ENCODE data around the gene MIAT. TPM values are rescaled to one million over a fixed set of nuclear protein-coding genes. Genes with fewer than 3 reads are reported as not detected.
"Not testable (repeated sequence)": the region's sequence is repeated elsewhere in the genome, so short reads cannot be mapped to it uniquely, and the experiment has no call there.

MIAT gene
- total and polyA plus RNA-seq, 3 experiments from 2014 or later: 3.9 to 57.5 (median 52.2) TPM

DNA sequence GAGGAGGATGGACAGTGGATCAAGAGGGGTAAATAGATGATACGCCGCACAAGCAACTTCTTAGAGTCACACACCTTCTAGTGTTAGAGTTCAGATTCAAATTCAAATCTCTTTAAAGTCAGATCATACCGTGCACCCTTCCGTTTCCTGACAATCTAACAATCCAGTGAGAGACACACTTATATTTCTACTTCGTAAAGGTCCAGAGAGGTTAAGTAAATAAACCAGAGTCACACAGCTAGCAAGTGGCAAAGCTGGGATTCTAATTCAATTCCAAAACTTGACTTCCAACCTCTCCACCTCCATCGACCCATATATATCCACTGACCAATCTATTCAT is 34.0 kb downstream of the MIAT start:
- Mint-ChIP-seq H3K27me3 (no peaks in the 10 kb centered on the region), H3K4me3 (peak overlapping the region; percentile 31 to 72 (median 69)), H3K27ac (peak overlapping the region in 7 of 8 donors; percentile 25 to 91 (median 74)), H3K36me3 (peaks cover 17 to 74% (median 17%) of the 10 kb centered on the region in 3 donors), H3K9me3 (peaks cover 0 to 6% (median 0%) of the 10 kb centered on the region in 5 donors), H3K4me1 (peaks cover 60 to 90% (median 84%) of the 10 kb centered on the region in 3 donors)
- H3K4me1 ChIP-seq (ENCODE audit: insufficient read depth, low read length): peaks cover 28% of the 10 kb centered on the region
- H3K27ac ChIP-seq (ENCODE audit: low read depth, low read length): no peak overlapping the region
- DNase-seq: no peak
- H3K27me3 ChIP-seq (ENCODE audit: insufficient read depth, low read length, poor library complexity, severe bottlenecking): no peaks in the 10 kb centered on the region
- CTCF ChIA-PET: interaction anchor here (1.4 kb wide), 1 partner anchor 13 kb away, joined by 3 read pairs; no protein-coding TSS in a partner anchor
- no peaks in the 10 kb centered on the region for H3K36me3 ChIP-seq (ENCODE audit: insufficient read depth, low read length)
- H3K9me3 ChIP-seq (ENCODE audit: low read length): no peaks in the 10 kb centered on the region
- POLR2A ChIA-PET: no interaction called here
- H3K4me3 ChIP-seq (ENCODE audit: low read length): no peak overlapping the region

GRCh38 chr22:26692215-26692614 is 34.8 kb downstream of the MIAT start:
- ChIA-PET CTCF (interaction anchor here (1.4 kb wide), 1 partner anchor 13 kb away, joined by 3 read pairs; no protein-coding TSS in a partner anchor), POLR2A (interaction anchor here (1.0 kb wide), 1 partner anchor 18 kb away, joined by 3 read pairs; no protein-coding TSS in a partner anchor)
- Histone ChIP-seq H3K27me3 (ENCODE audit: insufficient read depth, low read length, poor library complexity, severe bottlenecking) (no peaks in the 10 kb centered on the region), H3K36me3 (ENCODE audit: insufficient read depth, low read length) (no peaks in the 10 kb centered on the region), H3K27ac (ENCODE audit: low read depth, low read length) (no peak overlapping the region), H3K9me3 (ENCODE audit: low read length) (no peaks in the 10 kb centered on the region), H3K4me1 (ENCODE audit: insufficient read depth, low read length) (peaks cover 24% of the 10 kb centered on the region), H3K4me3 (ENCODE audit: low read length) (no peak overlapping the region)
- H3K27me3 Mint-ChIP-seq: no peaks in the 10 kb centered on the region
- peaks cover 0 to 6% (median 0%) of the 10 kb centered on the region in 5 donors for H3K9me3 Mint-ChIP-seq
- H3K36me3 Mint-ChIP-seq: peaks cover 17 to 76% (median 22%) of the 10 kb centered on the region in 3 donors
- H3K27ac Mint-ChIP-seq: peak overlapping the region in 6 of 8 donors; percentile 13 to 82 (median 50)
- peaks cover 64 to 86% (median 78%) of the 10 kb centered on the region in 3 donors for H3K4me1 Mint-ChIP-seq
- DNase-seq: no peak
- H3K4me3 Mint-ChIP-seq: peak overlapping the region in 1 of 7 donors; percentile 9

- ChIA-PET POLR2A (no interaction called here), CTCF (no interaction called here)
- Mint-ChIP-seq H3K4me3 (no peak overlapping the region), H3K4me1 (peaks cover 45 to 67% (median 64%) of the 10 kb centered on the region in 3 donors), H3K36me3 (peaks cover 38 to 77% (median 52%) of the 10 kb centered on the region in 3 donors), H3K27me3 (no peaks in the 10 kb centered on the region), H3K27ac (no peak overlapping the region), H3K9me3 (peaks cover 0 to 6% (median 0%) of the 10 kb centered on the region in 5 donors)
- Histone ChIP-seq H3K36me3 (ENCODE audit: insufficient read depth, low read length) (peaks cover 13% of the 10 kb centered on the region), H3K4me3 (ENCODE audit: low read length) (no peak overlapping the region), H3K4me1 (ENCODE audit: insufficient read depth, low read length) (no peaks in the 10 kb centered on the region), H3K27ac (ENCODE audit: low read depth, low read length) (no peak overlapping the region), H3K9me3 (ENCODE audit: low read length) (no peaks in the 10 kb centered on the region), H3K27me3 (ENCODE audit: insufficient read depth, low read length, poor library complexity, severe bottlenecking) (no peaks in the 10 kb centered on the region)
- no peak for DNase-seq
These were observed 39.8 kb downstream of the MIAT start for GRCh38 chr22:26697151-26697550.

- H3K4me1 ChIP-seq (ENCODE audit: insufficient read depth, low read length): no peaks in the 10 kb centered on the region
- POLR2A ChIA-PET: no interaction called here
- H3K36me3 Mint-ChIP-seq: peaks cover 35 to 67% (median 42%) of the 10 kb centered on the region in 3 donors
- H3K9me3 Mint-ChIP-seq: no peaks in the 10 kb centered on the region
- no peaks in the 10 kb centered on the region for H3K27me3 ChIP-seq (ENCODE audit: insufficient read depth, low read length, poor library complexity, severe bottlenecking)
- H3K4me3 ChIP-seq (ENCODE audit: low read length): no peak overlapping the region
- H3K9me3 ChIP-seq (ENCODE audit: low read length): no peaks in the 10 kb centered on the region
- no peak overlapping the region for H3K4me3 Mint-ChIP-seq
- no peak overlapping the region for H3K27ac Mint-ChIP-seq
- H3K27ac ChIP-seq (ENCODE audit: low read depth, low read length): no peak overlapping the region
- no peak for DNase-seq
- peaks cover 13% of the 10 kb centered on the region for H3K36me3 ChIP-seq (ENCODE audit: insufficient read depth, low read length)
- H3K4me1 Mint-ChIP-seq: peaks cover 40 to 64% (median 60%) of the 10 kb centered on the region in 3 donors
- H3K27me3 Mint-ChIP-seq: no peaks in the 10 kb centered on the region
- CTCF ChIA-PET: no interaction called here
These were observed 43.1 kb downstream of the MIAT start for GRCh38 chr22:26700462-26700861.

DNA sequence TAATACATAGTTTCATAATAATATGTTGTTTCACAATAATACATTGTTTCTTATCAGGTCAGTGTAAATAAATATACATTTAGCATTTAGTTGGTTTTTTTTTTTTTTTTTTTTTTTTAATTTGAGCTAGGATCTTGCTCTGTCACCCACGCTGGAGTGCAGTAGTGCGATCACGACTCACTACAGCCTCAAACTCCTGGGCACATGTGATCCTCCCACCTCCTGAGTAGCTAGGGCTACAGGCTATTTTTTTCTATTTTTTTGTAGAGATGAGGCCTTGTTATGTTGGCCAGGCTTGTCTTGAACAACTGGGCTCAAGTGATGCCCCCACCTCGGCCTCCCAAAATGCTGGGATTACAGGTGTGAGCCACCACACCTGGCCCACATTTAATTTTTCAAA is 43.5 kb downstream of the MIAT start:
- Mint-ChIP-seq H3K4me1 (peaks cover 40 to 64% (median 60%) of the 10 kb centered on the region in 3 donors), H3K27me3 (no peaks in the 10 kb centered on the region), H3K9me3 (no peaks in the 10 kb centered on the region), H3K4me3 (no peak overlapping the region), H3K36me3 (peaks cover 31 to 64% (median 39%) of the 10 kb centered on the region in 3 donors), H3K27ac (no peak overlapping the region)
- ChIA-PET CTCF (no interaction called here), POLR2A (no interaction called here)
- no peaks in the 10 kb centered on the region for H3K4me1 ChIP-seq (ENCODE audit: insufficient read depth, low read length)
- DNase-seq: no peak
- H3K4me3 ChIP-seq (ENCODE audit: low read length): no peak overlapping the region
- peaks cover 13% of the 10 kb centered on the region for H3K36me3 ChIP-seq (ENCODE audit: insufficient read depth, low read length)
- no peaks in the 10 kb centered on the region for H3K27me3 ChIP-seq (ENCODE audit: insufficient read depth, low read length, poor library complexity, severe bottlenecking)
- H3K27ac ChIP-seq (ENCODE audit: low read depth, low read length): no peak overlapping the region
- H3K9me3 ChIP-seq (ENCODE audit: low read length): no peaks in the 10 kb centered on the region

DNA sequence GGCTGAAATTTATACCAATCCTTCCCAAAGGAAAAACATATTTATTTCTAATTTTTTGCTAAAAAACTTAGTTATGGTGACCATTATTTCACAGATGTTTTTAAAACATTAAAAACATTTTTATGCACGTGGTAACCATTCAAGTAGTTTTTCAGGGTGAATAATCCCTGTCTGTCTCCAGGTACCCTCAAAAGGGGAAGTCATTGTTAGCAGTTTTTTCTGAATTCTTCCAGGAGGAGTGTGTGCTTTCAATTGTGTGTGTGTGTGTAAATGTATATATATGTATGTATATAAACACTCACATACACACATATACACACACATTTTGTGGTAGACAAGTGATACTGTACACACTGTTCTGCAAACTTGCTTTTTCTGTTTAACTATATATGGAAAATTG is 43.9 kb downstream of the MIAT start:
- Histone ChIP-seq H3K27ac (ENCODE audit: low read depth, low read length) (no peak overlapping the region), H3K4me3 (ENCODE audit: low read length) (no peak overlapping the region), H3K27me3 (ENCODE audit: insufficient read depth, low read length, poor library complexity, severe bottlenecking) (no peaks in the 10 kb centered on the region), H3K9me3 (ENCODE audit: low read length) (no peaks in the 10 kb centered on the region), H3K4me1 (ENCODE audit: insufficient read depth, low read length) (no peaks in the 10 kb centered on the region), H3K36me3 (ENCODE audit: insufficient read depth, low read length) (peaks cover 13% of the 10 kb centered on the region)
- Mint-ChIP-seq H3K27ac (no peak overlapping the region), H3K4me1 (peaks cover 42 to 65% (median 63%) of the 10 kb centered on the region in 3 donors), H3K4me3 (no peak overlapping the region), H3K36me3 (peaks cover 32 to 62% (median 42%) of the 10 kb centered on the region in 3 donors), H3K27me3 (no peaks in the 10 kb centered on the region), H3K9me3 (no peaks in the 10 kb centered on the region)
- ChIA-PET POLR2A (no interaction called here), CTCF (no interaction called here)
- DNase-seq: no peak

- Mint-ChIP-seq H3K9me3 (peaks cover 2 to 8% (median 4%) of the 10 kb centered on the region in 5 donors), H3K27ac (no peak overlapping the region), H3K4me3 (no peak overlapping the region), H3K4me1 (peaks cover 37 to 67% (median 65%) of the 10 kb centered on the region in 3 donors), H3K27me3 (no peaks in the 10 kb centered on the region), H3K36me3 (peaks cover 43 to 59% (median 43%) of the 10 kb centered on the region in 3 donors)
- no peak for DNase-seq
- ChIA-PET POLR2A (no interaction called here), CTCF (no interaction called here)
- Histone ChIP-seq H3K27me3 (ENCODE audit: insufficient read depth, low read length, poor library complexity, severe bottlenecking) (no peaks in the 10 kb centered on the region), H3K4me1 (ENCODE audit: insufficient read depth, low read length) (no peaks in the 10 kb centered on the region), H3K4me3 (ENCODE audit: low read length) (no peak overlapping the region), H3K27ac (ENCODE audit: low read depth, low read length) (no peak overlapping the region), H3K36me3 (ENCODE audit: insufficient read depth, low read length) (peaks cover 12% of the 10 kb centered on the region), H3K9me3 (ENCODE audit: low read length) (no peaks in the 10 kb centered on the region)
These were observed 45.8 kb downstream of the MIAT start for GRCh38 chr22:26702906-26703830.

DNA sequence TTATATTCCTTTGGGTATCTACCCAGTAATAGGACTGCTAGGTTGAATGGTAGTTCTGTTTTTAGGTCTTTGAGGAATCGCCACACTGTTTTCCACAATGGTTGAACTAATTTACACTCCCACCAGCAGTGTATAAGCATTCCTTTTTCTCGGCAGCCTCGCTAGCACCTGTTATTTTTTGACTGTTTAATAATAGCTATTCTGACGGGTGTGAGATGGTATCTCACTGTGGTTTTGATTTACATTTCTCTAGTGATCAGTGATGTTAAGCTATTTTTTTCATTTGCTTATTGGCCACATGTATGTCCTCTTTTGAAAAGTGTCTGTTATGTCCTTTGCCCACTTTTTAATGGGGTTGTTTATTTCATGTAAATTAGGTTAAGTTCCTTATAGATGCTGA is 48.0 kb downstream of the MIAT start:
- Mint-ChIP-seq H3K4me1 (peaks cover 28 to 65% (median 54%) of the 10 kb centered on the region in 3 donors), H3K27ac (peak overlapping the region in 5 of 8 donors; percentile 7 to 75 (median 46))
- not testable (repeated sequence) for H3K27ac ChIP-seq (ENCODE audit: low read depth, low read length)

More for the DNA sequence above, 48.0 kb downstream of the MIAT start:
- DNase-seq; POLR2A ChIA-PET; H3K27me3 Mint-ChIP-seq; H3K27me3 ChIP-seq (ENCODE audit: insufficient read depth, low read length, poor library complexity, severe bottlenecking); H3K4me1 ChIP-seq (ENCODE audit: insufficient read depth, low read length); H3K36me3 ChIP-seq (ENCODE audit: insufficient read depth, low read length); H3K4me3 ChIP-seq (ENCODE audit: low read length); H3K9me3 ChIP-seq (ENCODE audit: low read length); H3K9me3 Mint-ChIP-seq: not testable (repeated sequence)
- CTCF ChIA-PET: interaction anchor here (1.5 kb wide), 1 partner anchor 27 kb away, joined by 3 read pairs; no protein-coding TSS in a partner anchor
- Mint-ChIP-seq H3K4me3 (peak overlapping the region in 1 of 7 donors; percentile 34), H3K36me3 (peaks cover 29 to 51% (median 31%) of the 10 kb centered on the region in 3 donors)

Data from CD8-positive, alpha-beta memory T cell (primary cell).